Amygdala (tissue), 56 donors: ENCODE measurements around the gene LRCOL1.

Experiments used
- DNase-seq, 56 donors: peaks; one replicate each; lab custom pipeline; 2025; lab: John Stamatoyannopoulos, UW

Gene LRCOL1

GRCh38 chr12:132587781-132588180 lies 22.6 kb downstream of the LRCOL1 start:
- no peak for DNase-seq

GRCh38 chr12:132586929-132587328 lies 23.5 kb downstream of the LRCOL1 start:
- DNase-seq, result no peak

GRCh38 chr12:132585177-132585576 lies 25.2 kb downstream of the LRCOL1 start:
- no peak for DNase-seq

DNA sequence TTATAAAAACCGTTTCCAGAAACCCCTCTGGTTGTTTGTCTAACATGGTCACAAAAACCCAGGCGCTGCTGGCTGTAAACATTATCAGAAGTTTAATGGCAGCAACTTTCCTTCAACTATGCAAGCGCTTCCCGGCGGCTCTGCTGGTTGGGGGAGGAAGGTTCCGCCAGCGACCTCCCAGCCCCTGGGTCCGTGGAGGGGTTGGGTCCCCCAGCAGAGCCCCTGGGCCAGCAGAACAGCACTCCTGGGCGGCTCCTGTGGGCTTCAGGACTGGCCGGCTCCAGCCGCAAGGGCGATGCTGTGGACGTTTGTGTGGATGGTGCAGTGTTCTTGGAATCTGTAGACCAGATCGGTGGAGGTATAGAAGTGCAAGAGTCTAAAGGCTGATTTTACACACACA lies 26.0 kb downstream of the LRCOL1 start:
- DNase-seq, result no peak

- no peak for DNase-seq
Observed at GRCh38 chr12:132583736-132584135, 26.6 kb downstream of the LRCOL1 start.

- no peak for DNase-seq
Observed at GRCh38 chr12:132583411-132583710, 27.0 kb downstream of the LRCOL1 start.

- no peak for DNase-seq
Observed at GRCh38 chr12:132582582-132583410, 27.6 kb downstream of the LRCOL1 start.

DNA sequence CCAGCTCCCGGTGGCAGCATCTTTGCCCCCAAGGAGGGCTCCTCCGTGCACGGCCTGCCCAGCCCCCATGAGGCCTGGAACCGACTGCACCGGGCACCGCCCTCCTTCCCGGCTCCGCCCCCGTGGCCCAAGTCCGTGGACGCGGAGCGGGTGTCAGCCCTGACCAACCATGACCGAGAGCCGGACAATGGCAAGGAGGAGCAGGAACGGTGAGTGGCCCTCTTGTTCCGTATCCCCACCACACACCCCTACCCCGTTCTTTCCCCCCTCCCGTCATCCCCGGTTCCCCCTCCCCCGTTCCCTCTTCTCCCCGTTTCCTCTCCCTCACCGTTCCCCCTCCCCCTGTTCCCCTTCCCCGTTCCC lies 28.3 kb downstream of the LRCOL1 start:
- no peak for DNase-seq

GRCh38 chr12:132581348-132582057 lies 28.9 kb downstream of the LRCOL1 start:
- no peak for DNase-seq

DNA sequence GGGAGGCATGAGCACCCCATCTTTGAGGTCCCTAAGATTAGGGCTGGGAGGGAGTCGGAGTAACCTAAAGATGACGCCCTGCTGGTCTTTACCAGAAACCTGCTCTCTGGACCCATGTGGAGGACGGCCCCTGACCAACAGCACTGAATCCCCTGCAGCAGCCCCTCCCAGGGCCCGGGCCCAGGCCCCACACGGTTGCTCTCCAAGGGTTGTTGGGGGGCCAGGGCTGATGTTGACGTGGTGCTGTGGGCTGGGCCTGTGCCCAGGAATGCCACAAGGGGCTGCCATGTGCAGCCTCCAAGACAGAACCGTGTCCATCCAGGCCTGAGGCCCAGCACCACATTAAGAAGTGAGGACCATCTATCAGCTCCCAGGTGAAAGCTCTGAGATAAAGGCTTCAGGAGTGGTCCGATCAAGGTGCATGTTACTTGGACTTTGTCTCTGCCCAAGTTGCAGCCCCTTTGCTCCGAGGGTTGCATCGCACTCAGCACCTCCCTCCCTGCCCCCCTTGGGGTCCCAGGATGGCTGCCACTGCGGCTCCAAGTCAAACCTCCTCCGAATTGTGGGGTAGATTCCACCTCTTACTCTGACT lies 29.6 kb downstream of the LRCOL1 start:
- no peak for DNase-seq

DNA sequence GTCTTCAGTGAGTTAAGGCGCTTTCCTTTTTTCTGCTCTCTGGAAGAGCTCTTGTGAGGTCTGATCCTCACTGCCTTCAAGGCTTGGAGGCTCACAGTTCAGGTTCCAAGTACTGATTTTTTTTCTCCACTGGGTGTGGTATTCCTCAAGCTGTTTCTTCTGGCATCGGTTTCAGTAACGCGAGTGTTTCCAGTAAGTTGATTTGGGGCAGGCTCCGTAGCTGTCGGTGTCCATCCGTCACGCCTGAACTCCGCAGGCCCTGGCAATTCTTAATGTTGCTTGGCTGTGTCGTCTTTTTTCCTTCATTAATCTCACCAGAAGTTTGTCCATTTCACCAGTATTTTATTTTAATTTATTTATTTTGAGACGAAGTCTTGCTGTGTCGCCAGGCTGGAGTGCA lies 30.6 kb downstream of the LRCOL1 start:
- DNase-seq, result no peak

- no peak for DNase-seq
Observed at GRCh38 chr12:132578826-132579225, 31.6 kb downstream of the LRCOL1 start.

DNA sequence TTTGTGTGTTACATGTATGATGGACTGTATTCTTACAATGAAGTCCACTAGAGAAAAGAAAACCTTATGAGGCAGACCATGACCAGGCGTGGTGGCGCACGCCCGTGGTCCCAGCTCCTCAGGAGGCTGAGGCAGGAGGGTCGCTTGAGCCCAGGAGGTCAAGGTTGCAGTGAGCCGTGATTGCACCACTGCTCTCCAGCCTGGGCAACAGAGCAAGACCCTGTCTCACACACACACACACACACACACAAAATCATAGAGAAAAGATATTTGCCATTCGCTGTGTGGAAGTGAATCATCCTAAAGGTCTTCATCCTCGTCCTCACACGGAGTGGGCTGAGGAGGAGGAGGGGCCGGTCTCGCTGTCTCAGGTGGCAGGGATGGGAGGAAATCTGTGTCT lies 32.3 kb downstream of the LRCOL1 start:
- no peak for DNase-seq

GRCh38 chr12:132577191-132577920 lies 33.0 kb downstream of the LRCOL1 start:
- DNase-seq, result no peak

DNA sequence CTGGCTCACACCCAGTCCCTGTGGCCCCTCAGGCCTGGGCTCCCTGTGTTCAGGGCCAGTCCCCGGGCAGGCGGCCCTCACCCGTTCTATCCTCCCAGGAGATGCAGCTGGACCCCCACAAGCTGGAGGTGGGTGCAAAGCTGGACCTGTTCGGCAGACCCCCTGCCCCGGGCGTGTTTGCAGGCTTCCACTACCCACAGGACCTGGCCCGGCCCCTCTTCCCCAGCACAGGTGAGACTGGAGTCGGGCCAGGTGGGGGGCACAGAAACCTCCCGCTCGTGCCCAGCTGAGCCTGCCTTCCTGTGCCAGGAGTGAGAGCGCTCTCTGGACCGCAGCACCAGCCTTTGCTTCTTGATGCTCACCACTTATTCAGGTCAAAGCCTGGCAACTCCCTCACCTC lies 33.7 kb downstream of the LRCOL1 start:
- DNase-seq, result no peak

DNA sequence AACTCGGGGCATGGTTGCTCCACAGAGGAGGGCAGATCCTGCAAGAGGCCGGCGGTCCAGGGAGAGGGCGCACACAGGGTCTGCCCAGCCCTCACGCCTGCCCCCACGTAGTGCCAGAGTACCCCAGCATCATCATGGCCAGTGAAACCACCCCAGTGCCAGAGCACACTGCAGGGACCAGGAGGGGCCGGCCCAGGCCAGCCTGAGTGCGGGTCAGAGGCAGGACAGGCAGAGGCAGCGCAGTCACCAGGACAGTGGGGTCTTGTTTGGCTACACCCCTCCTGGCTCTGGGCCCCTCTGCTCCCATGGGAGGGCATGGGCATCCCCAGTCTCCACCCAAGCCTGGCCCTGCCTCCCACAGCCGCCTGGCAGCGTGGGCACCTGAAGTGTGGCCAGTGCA lies 34.7 kb downstream of the LRCOL1 start:
- no peak for DNase-seq

GRCh38 chr12:132574271-132574996 lies 35.9 kb downstream of the LRCOL1 start:
- no peak for DNase-seq

GRCh38 chr12:132572801-132573760 lies 37.3 kb downstream of the LRCOL1 start:
- DNase-seq, result no peak

GRCh38 chr12:132572106-132572505 lies 38.3 kb downstream of the LRCOL1 start:
- no peak for DNase-seq
